Neural cell (in vitro differentiated cells): ENCODE results near the gene MAGIX.

ENCODE experiments used
- CTCF ChIP-seq: fragments of 450-650 bp; IDR thresholded peaks from 2 replicates; pipeline ENCODE4 v1.5.1; 2014; ENCODE audit warnings: antibody characterized with exemption, mild to moderate bottlenecking, moderate library complexity; ENCODE audit not compliant: poor library complexity, severe bottlenecking
- EP300 ChIP-seq: fragments of 450-650 bp; conservative IDR thresholded peaks from 2 replicates; pipeline ENCODE4 v1.6.1; 2014; ENCODE audit warnings: antibody characterized with exemption, mild to moderate bottlenecking, moderate library complexity; ENCODE audit not compliant: poor library complexity, severe bottlenecking
- EZH2 ChIP-seq: fragments of 200-600, 300-800 bp; shearing (Covaris generic), sonication (generic); IDR thresholded peaks from 2 replicates; pipeline ENCODE4 v1.6.1; 2014; ENCODE audit warnings: antibody characterized with exemption, low read length, borderline replicate concordance, mild to moderate bottlenecking; ENCODE audit not compliant: insufficient read depth, poor library complexity, severe bottlenecking
- MXI1 ChIP-seq: fragments of 450-650 bp; conservative IDR thresholded peaks from 2 replicates; pipeline ENCODE4 v1.6.1; 2014; ENCODE audit warnings: antibody characterized with exemption, mild to moderate bottlenecking; ENCODE audit not compliant: poor library complexity, severe bottlenecking
- POLR2AphosphoS5 ChIP-seq: IDR thresholded peaks from 2 replicates; pipeline ENCODE4 v1.6.1; 2012
- RAD21 ChIP-seq: fragments of 450-650 bp; conservative IDR thresholded peaks from 2 replicates; pipeline ENCODE4 v1.6.1; 2014; ENCODE audit warnings: antibody characterized with exemption, mild to moderate bottlenecking, moderate library complexity
- SMC3 ChIP-seq: fragments of 450-650 bp; conservative IDR thresholded peaks from 2 replicates; pipeline ENCODE4 v1.6.1; 2014; ENCODE audit warnings: antibody characterized with exemption, mild to moderate bottlenecking, moderate library complexity; ENCODE audit not compliant: poor library complexity
- TAF1 ChIP-seq: IDR thresholded peaks from 2 replicates; pipeline ENCODE4 v1.6.1; 2012; ENCODE audit warnings: low read depth
- TF ChIP-seq, protein P1 (sequence below): IDR thresholded peaks from 2 replicates; pipeline ENCODE4 v1.6.1; 2012; ENCODE audit warnings: borderline replicate concordance

GRCh38 chrX:49177338-49177833, 14.8 kb downstream of the MAGIX start:
- TF ChIP-seq CTCF (no peak), RAD21 (no peak), POLR2AphosphoS5 (no peak), EP300 (no peak), EZH2 (no peak), TAF1 (no peak), SMC3 (no peak), MXI1 (no peak)
- TF ChIP-seq, protein P1, sequence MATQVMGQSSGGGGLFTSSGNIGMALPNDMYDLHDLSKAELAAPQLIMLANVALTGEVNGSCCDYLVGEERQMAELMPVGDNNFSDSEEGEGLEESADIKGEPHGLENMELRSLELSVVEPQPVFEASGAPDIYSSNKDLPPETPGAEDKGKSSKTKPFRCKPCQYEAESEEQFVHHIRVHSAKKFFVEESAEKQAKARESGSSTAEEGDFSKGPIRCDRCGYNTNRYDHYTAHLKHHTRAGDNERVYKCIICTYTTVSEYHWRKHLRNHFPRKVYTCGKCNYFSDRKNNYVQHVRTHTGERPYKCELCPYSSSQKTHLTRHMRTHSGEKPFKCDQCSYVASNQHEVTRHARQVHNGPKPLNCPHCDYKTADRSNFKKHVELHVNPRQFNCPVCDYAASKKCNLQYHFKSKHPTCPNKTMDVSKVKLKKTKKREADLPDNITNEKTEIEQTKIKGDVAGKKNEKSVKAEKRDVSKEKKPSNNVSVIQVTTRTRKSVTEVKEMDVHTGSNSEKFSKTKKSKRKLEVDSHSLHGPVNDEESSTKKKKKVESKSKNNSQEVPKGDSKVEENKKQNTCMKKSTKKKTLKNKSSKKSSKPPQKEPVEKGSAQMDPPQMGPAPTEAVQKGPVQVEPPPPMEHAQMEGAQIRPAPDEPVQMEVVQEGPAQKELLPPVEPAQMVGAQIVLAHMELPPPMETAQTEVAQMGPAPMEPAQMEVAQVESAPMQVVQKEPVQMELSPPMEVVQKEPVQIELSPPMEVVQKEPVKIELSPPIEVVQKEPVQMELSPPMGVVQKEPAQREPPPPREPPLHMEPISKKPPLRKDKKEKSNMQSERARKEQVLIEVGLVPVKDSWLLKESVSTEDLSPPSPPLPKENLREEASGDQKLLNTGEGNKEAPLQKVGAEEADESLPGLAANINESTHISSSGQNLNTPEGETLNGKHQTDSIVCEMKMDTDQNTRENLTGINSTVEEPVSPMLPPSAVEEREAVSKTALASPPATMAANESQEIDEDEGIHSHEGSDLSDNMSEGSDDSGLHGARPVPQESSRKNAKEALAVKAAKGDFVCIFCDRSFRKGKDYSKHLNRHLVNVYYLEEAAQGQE: no peak
